GM10248 (cell line): Measurements from ENCODE around the gene MCL1.
A peak's percentile ranks its signal among the peaks of the same experiment; 100 is the strongest.

Source experiments
- CTCF ChIA-PET: fragments of 300-600 bp; sonication (Branson Sonifier 250); formaldehyde crosslinking; extraction: SDS; loops from one replicate; lab custom pipeline; 2021; ENCODE audit warnings: antibody characterized with exemption; lab: Yijun Ruan, JAX
- POLR2A ChIA-PET: fragments of 350-650 bp; sonication (Branson Sonifier 250); formaldehyde crosslinking; extraction: SDS; loops from one replicate; lab custom pipeline; 2020; ENCODE audit warnings: antibody characterized with exemption; lab: Yijun Ruan, JAX
- DNase-seq: peaks from one replicate; pipeline ENCODE4 v3.0.0; 2012; ENCODE audit errors: extremely low spot score
- CTCF ChIP-seq: IDR thresholded peaks from 2 replicates; pipeline ENCODE4 v1.5.1; 2012; ENCODE audit warnings: mild to moderate bottlenecking, low read depth; ENCODE audit errors: extremely low read depth, missing control alignments, control extremely low read depth

The MCL1 gene

GRCh38 chr1:150622303-150622975, 43.0 kb upstream of the MCL1 start:
- ChIA-PET POLR2A (interaction anchor here (1.2 to 4.1 kb wide), 2 partner anchors 43 to 62 kb away, joined by 4 to 23 read pairs; partner anchors contain the start of gene MCL1), CTCF (interaction anchor here (4.4 to 15.3 kb wide), 2 partner anchors 13 to 61 kb away, joined by 18 to 151 read pairs; no protein-coding TSS in a partner anchor)
- no peak for TF ChIP-seq CTCF
- no peak for DNase-seq

- peak; percentile 55 for DNase-seq
- CTCF ChIA-PET = interaction anchor here (0.8 to 15.3 kb wide), 8 partner anchors 12 to 375 kb away, joined by 3 to 151 read pairs (median 6); partner anchors contain the start of gene MCL1
- TF ChIP-seq CTCF = peak; percentile 65
- POLR2A ChIA-PET = interaction anchor here (0.6 to 4.1 kb wide), 2 partner anchors 42 to 58 kb away, joined by 3 to 23 read pairs; partner anchors contain the start of gene MCL1
These were observed 42.3 kb upstream of the MCL1 start for GRCh38 chr1:150621497-150622302.

- CTCF ChIA-PET = interaction anchor here (0.8 to 15.3 kb wide), 8 partner anchors 12 to 375 kb away, joined by 3 to 151 read pairs (median 6); partner anchors contain the start of gene MCL1
- no peak for TF ChIP-seq CTCF
- POLR2A ChIA-PET = interaction anchor here (0.6 to 4.1 kb wide), 2 partner anchors 42 to 57 kb away, joined by 3 to 23 read pairs; partner anchors contain the start of gene MCL1
- no peak for DNase-seq
These were observed 41.5 kb upstream of the MCL1 start for GRCh38 chr1:150620919-150621318.

- ChIA-PET POLR2A (interaction anchor here (0.6 to 4.1 kb wide), 3 partner anchors 10 to 361 kb away, joined by 3 to 23 read pairs (median 4); partner anchors contain the start of genes ENSA and MCL1), CTCF (interaction anchor here (1.0 to 15.3 kb wide), 12 partner anchors 9 to 376 kb away, joined by 3 to 151 read pairs (median 4); partner anchors contain the start of genes ENSA and MCL1)
- TF ChIP-seq CTCF = no peak
- no peak for DNase-seq
These were observed 40.4 kb upstream of the MCL1 start for GRCh38 chr1:150619576-150620509.

- ChIA-PET CTCF (interaction anchor here (2.1 to 15.3 kb wide), 4 partner anchors 10 to 54 kb away, joined by 5 to 151 read pairs (median 10); partner anchors contain the start of gene ENSA), POLR2A (interaction anchor here (0.6 to 1.2 kb wide), 2 partner anchors 36 to 46 kb away, joined by 3 read pairs; partner anchors contain the start of gene MCL1)
- DNase-seq = no peak
- no peak for TF ChIP-seq CTCF
These were observed 36.2 kb upstream of the MCL1 start for GRCh38 chr1:150615346-150616201.
